ENCODE data around the gene CNOT2.
A peak's percentile ranks its signal among the peaks of the same experiment; 100 is the strongest.

CNOT2 gene, protein sequence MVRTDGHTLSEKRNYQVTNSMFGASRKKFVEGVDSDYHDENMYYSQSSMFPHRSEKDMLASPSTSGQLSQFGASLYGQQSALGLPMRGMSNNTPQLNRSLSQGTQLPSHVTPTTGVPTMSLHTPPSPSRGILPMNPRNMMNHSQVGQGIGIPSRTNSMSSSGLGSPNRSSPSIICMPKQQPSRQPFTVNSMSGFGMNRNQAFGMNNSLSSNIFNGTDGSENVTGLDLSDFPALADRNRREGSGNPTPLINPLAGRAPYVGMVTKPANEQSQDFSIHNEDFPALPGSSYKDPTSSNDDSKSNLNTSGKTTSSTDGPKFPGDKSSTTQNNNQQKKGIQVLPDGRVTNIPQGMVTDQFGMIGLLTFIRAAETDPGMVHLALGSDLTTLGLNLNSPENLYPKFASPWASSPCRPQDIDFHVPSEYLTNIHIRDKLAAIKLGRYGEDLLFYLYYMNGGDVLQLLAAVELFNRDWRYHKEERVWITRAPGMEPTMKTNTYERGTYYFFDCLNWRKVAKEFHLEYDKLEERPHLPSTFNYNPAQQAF

DNA sequence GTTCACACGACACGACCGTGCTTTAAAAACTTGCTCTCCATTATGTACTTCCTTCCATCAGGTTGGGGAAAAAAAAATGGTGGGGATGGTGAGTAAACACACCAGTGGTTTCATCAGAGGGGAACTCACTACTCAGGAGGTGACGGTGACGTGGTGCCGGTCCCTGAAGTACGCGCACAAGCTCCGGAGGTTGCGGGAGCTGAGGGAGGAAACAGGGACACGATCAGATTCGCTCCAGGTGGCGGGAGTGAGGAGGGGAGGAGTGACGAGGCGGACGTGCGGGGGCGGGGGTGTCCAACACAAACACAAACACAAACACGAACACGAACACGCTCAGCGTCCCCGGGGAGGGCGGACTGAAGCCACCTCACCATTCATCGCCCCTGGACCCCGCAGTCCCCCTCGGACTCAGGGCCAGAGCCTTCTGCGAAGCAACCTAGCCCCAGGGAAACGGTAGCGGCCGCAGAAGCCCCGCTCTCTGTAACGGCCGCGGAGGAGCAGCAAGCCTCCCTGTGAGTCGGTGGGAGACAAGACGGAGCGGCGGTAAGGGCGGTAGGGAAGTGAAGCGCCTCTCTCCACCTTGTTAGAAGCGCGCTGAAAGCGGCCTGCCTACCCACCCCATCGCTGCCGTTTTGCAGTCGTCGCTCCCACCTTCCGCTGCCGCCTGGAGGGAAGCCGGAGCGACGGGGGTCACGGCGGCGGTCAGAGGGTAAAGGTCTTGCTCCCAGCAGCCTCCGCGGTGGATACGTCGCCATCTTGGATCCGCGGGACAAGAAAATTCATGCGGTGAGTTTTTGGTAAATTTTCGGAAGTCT is at the start of gene CNOT2:
Gene CNOT2, plus strand, starts transcription at position 739 of the 815 bp plus-strand sequence. CDS start 34,794 bp downstream, outside the sequence.
- FAIRE-seq: peak; percentile 80
- DNase-seq (ENCODE audit: insufficient read length, low spot score): peak; percentile 25

DNA sequence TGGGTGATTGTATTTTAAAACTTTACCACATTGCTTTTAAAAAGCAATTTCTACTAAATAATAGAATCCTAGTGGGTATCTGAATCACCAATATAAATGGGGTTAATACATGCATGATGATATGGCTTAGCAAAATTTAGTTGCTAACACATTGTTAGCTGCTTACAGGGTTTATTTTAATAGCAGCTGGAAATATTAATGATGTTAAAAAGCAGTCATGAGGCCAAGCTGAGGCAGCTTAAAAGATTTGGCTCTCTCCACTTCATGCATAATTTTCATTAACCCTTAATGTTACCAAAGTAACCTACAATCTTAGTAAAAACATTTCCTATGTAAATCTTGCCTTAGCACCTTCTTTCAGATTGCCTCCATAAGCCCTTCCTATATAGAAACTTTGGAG is 49.2 kb upstream of the CNOT2 start:
- FAIRE-seq (no peak), DNase-seq (ENCODE audit: insufficient read length, low spot score) (no peak)

DNA sequence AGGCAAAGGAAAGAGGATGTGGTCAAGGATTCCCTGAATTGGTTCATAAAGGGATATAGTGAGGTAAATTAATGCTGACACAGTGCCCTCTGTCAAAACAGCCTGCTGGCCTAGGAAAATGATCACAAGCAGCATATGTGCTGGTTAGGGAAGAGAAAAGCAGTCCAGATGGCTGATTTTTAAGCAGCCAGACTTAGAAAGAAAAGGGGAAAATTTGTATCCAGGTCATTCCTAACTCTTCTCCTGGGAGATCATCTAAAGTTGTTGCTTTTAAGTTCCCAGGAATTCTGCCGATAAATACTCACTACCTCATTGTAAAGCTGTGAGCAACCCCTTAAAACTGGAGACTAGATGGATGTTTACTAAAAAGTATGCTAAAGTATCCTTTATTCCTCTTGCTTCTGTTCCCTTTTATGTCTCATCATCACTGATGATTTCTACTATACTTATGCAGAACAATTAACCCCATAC is 46.4 kb upstream of the CNOT2 start:
- no peak for FAIRE-seq
- no peak for DNase-seq (ENCODE audit: insufficient read length, low spot score)

DNA sequence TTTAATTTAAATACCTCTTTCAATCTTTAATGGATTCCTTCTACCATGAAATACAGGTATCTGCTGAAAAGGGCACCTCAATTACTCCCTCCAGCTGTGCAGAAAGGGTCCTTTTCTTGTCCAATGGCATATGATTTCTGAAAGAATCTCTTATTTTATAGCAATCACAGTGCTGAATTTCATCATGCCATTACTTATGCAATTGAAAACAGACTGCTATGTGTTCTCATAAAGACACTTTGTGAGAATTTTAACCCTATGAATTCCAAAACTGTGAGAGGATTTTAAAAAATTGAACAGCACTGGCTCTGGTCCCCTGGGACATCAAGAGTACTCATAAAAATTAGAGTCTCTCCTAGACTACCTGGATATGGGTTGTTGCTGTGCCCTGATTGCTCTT is 45.9 kb upstream of the CNOT2 start:
- DNase-seq (ENCODE audit: insufficient read length, low spot score) (no peak), FAIRE-seq (no peak)

DNA sequence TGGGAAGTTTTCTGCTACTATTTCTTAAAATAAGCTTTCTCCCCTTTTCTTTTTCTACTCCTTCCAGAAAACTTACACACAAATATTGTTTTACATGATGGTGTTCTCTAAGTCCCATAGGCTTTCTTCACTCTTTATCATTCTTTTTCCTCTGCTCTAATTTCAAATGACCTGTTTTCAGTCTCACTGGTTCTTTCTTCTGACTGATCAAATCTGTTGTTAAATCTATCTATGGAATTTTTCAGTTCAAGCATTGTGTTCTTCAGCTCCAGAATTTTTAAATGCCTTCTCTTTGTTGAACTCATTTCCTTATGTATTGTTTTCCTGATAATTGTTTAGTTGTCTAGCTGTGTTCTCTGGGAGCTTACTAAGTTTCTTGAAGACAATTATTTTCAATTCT is 29.5 kb upstream of the CNOT2 start:
- FAIRE-seq (no peak), DNase-seq (ENCODE audit: insufficient read length, low spot score) (no peak)

DNA sequence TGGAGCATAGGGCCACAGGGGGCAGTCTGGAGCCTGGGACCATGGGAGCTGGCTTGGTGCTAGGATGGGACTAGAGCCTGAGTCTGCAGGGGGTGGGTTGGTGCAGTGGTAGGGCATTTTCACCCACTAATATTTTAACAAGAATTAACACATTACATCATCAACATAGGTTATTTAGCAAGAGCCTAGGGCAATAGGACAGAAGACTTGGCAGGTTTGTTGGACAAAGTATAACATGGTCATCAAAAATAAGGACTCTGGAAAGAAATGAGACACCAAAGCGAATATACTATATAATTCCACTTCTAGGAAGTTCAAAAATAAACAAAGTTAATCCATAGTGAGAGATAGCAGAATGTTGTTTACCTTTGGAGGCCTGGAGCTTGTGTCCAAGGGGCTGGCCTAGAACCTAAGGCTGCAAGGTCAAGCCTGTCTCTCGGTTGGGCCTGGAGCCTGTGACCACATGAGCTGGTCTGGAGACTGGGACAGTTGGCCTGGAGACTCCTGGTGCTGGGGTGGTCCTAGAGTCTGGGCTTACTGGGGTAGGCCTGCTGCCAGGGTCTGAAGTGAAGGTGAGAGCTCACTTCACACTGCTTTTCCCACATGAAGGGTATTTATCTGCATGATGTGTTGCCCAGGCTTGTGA is 28.1 kb upstream of the CNOT2 start:
- FAIRE-seq (no peak), DNase-seq (ENCODE audit: insufficient read length, low spot score) (no peak)

DNA sequence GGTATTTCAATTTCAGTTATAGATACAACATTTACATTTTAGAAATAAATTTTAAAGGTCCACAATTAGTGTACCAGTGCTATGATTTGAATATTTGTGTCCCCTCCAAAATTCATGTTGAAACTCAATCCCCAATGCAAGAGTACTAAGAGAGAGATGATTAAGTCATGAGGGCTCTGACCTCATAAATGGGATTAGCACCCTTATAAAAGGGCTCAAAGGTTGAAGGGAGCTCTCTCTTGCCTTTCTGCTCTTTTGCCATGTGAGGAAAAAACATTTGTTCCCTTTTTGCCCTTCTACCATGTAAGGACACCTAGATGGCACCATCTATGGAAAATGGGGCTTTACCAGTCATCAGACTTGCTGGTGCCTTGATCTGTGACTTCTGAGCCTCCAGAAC is 25.8 kb upstream of the CNOT2 start:
- DNase-seq (ENCODE audit: insufficient read length, low spot score) (no peak), FAIRE-seq (no peak)

DNA sequence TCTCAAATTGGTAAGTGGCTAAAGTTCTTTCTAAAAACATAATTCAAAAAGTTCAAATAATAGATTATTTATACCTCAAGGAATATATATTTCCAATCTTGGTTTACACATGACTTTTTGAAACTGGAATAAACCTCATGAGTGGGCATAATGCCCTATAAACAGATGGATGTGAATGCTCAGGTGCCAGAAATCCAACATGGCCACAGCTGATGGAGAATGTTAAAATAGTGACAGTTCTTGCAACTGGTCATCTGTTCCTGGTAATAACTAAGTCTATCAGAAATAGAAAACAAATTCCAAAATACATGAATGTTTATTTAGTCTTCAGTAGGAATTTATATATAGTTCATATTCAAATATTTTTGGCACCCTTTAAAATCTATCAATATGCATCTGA is 21.6 kb upstream of the CNOT2 start:
- DNase-seq (ENCODE audit: insufficient read length, low spot score): no peak
- FAIRE-seq: no peak

DNA sequence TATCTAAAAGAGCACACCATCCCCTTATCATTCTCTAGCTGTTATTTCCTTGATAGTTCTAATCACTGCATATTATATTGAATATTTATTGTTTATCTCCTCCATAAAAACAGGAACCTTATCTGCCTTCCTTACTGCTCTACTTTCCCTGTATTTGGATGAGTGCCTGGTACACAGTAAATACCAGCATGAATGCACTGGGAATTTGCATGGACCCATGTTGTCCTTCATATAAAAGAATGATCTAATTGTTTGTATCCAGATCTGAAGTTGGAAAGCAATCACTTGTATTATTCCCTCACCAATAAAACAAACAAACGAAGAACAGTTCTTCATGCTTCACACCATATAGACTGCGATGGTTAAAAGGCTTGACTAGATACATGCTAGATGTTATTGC is 15.3 kb upstream of the CNOT2 start:
- no peak for FAIRE-seq
- no peak for DNase-seq (ENCODE audit: insufficient read length, low spot score)

DNA sequence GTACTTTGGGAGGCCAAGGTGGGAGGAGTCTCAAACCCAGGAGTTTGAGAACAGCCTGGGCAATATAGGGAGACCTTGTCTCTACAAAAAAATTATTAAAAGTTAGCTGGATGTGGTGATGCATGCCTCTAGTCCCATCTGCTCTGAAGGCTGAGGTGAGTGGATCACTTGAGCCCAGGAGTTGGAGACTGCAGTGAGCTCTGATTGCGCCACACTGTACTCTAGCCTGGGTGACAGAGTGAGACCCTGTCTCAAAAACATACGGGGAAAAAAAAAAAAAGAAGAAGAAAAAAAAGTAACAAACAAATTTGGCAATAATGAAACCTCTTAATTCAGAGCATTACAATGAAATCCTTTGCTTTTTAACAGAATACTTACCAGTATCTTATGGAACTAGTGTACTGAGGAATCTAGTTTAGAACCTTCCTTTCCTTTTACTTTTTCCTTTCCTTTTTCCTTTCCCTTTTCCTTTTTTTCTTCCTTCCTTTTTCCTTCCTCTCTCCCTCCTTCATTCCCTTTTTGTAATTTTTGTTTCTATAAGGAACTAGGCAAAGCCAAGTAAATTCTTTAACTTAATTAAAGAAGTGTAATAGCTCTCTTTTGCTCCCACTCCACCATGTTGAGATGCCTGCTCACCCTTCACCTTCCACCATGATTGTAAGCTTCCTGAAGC is 12.2 kb upstream of the CNOT2 start:
- FAIRE-seq (no peak), DNase-seq (ENCODE audit: insufficient read length, low spot score) (no peak)

DNA sequence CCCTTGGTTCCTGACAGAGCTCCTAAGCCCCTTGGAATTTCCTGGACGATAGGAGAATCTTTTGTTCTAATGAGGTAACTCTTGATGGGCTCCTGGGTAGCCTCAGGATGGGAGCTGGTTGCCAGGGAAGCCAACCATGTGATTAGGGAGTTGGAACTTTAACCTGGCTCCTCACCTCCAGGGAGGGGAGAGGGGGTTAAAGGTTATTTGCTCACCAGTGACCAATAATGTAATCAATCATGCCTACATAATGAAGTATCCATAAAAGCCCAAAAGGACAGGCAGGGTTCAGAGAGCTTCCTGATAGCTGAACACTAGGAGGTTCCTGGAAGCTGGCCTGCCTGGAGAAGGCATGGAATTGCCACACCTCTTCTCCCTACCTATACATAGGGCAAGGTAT is 6.2 kb upstream of the CNOT2 start:
- no peak for FAIRE-seq
- DNase-seq (ENCODE audit: insufficient read length, low spot score): no peak

DNA sequence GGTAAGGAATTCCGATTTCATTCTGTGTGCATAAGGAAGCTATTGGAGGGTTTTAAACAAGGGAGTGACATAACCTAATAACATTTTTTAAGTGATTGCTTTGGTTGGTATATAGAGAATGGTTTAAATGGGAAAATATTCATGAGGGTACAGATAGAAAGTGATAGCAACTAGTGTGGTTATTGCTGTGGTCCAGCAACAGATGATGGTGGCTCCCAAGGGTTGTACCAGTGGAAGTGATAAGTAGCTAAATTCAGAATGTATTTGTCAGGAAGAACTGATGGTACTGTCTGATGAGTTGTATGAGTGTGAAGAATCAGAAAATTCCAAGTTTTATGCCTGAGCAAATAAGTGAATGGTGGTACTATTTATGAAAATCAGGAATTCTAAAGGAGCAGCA is 2.6 kb upstream of the CNOT2 start:
- peak; percentile 31 for FAIRE-seq
- DNase-seq (ENCODE audit: insufficient read length, low spot score): no peak

DNA sequence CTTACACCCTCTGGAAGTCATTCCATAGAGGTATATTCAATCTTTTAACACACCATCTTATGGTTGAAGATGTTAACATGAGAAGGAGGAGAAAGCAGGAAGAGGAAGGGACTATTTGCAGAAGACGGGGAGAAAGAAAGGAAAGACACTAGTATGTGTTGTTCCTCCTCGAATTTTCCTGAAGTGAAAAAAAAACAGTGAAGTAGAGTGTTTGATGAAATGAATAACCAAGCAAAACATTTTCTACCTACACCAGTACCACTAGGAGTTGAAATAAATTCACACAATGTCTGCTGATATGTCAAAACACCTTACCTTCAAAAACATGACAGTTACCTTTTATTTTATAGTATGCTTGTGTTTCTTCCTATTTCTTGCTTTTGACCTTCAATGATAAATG is 1.4 kb upstream of the CNOT2 start:
- FAIRE-seq: no peak
- DNase-seq (ENCODE audit: insufficient read length, low spot score): no peak

DNA sequence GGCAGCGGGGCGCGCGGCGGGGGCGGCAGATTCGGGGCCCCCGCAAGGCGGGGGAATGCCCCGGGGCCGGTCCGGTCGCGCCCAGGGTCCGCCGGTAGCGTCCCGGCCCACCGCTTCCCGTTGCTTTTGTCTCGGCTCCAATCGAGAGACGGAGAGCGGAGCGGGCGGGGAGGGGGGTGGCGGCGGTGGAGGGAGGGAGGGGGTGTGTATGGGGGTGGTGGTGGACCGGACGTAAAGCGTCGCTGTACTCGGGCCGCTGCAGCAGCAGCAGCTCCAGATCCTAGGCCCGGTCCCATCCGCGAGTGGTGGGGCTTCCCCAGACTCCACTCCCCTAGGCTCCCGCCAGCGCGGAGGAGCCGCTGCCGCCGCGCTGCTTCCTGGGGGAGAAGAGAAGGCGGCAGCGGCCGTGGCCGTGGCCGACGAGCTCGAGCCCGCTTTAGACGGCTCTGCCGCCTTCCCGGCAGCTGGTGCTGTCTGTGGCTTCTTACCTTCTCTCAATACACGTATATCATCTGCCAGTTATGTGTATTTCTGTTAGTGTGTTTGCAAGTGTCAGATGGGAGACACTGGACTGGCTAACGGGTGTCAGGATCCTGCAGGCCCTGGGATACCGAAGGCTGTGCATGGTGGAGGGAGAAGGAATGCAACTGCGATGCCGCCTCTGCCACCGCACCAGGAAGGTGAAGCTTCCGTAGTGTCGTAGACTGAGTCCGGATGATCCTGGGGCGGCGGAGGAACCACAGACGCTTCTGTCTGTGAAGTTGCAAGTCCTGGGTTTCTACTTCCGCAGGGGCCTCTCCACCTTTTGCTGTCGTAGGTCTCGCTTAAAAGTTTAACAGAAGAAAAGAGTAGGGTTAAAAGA is 508 bp downstream of the CNOT2 start:
- DNase-seq (ENCODE audit: insufficient read length, low spot score): peak; percentile 39
- peak; percentile 49 for FAIRE-seq

DNA sequence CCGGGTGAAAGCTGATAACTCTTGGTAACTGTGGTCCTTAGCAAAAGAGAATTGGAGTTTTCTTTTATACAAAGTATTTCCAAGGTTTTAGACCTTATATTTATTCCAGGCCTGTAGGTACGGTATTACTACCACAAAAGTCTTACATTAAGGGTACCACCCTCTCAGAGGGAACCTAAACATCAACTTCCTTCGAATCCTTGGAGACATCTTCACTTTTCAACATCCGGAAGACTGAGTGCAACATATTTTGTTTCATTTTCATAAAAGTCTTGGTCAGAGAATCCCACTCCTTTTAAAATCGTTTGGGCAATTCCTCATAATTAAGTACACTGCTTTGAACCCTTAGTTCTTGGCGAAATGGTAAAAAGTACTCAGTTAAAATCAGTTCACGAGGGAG is 1.2 kb downstream of the CNOT2 start:
- no peak for DNase-seq (ENCODE audit: insufficient read length, low spot score)
- FAIRE-seq: no peak

DNA sequence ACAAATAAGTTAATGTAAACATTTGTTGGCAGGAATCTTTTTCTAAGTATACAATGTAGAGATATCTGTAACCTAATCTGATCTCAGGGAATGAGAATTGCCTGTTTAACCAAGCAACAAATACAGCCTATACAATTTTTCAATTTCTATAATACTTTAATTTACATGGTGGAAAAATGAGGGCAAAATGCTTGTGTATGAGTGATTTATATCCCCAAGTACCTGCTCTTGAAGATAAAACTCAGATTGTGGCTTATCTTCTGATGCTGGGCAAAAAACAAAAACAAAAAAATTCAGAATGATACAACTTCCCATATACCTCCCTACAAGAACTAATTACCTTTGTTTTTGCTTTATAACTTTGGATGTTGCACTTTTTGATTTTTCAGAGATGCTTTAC is 2.2 kb downstream of the CNOT2 start:
- FAIRE-seq (no peak), DNase-seq (ENCODE audit: insufficient read length, low spot score) (no peak)

DNA sequence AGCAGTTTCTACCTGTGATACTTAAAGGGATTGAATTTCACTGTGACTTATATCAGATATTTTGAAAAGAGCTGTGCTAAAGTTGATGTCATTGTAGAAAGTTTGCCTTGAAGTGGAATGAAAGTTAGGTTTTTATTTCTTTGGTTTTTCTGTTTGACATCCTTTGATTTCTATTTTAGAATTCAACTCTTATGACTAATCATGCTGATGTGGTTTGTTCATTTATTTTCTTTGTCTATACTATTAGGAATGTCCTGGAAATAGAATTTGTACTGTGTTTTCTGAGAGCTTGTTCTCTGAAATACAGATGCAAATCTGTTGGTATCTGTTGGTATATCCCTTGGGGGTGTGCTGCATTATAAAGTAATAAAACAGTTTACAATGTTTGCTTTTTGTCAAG is 3.3 kb downstream of the CNOT2 start:
- no peak for FAIRE-seq
- no peak for DNase-seq (ENCODE audit: insufficient read length, low spot score)

DNA sequence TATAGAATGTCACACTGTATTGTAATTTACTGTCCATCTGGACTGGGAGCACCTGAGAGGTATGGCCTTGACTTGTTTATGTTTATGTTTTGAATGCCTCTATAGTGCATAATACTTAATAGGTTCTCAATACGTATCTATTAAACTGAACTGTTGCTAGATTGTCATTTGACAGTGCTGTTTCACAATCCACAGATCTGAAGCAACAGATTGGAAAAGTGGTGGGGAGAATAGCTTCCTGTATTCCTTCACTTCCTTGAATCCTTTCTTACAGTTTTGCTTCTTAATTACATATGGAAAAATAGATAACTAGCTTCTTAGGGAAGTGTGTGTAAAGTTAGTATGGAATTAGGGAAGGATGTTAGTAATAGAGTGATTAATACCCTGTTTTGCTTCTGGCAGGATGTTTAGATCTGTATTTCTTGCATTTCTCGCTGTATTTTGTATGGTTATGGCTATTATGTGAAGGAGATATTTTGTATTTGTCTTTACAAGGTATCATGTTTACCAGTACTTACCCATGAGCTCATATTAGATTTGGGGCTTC is 4.5 kb downstream of the CNOT2 start:
- no peak for FAIRE-seq
- no peak for DNase-seq (ENCODE audit: insufficient read length, low spot score)

DNA sequence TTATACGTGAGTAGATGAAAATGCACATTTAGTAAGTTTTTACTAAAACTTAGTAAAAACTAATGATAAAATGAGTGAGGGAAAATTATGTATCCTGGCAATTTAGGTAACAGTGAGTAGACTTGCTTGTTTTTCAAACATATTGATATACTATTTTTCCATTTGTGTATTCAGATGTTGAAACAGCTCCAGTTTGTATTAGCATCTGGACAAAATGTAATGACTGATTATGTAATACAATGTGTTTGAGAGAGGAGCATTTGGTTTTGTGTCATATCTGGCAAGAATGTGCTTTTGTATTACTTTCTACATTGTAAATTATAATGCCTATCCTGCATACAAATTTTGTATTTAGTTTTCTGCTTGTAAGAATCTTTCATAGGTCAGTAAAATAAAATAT is 5.6 kb downstream of the CNOT2 start:
- FAIRE-seq (no peak), DNase-seq (ENCODE audit: insufficient read length, low spot score) (no peak)

Measured in GM19239 (cell line).